ENCODE data around the gene ZSWIM9.
A peak's percentile ranks its signal among the peaks of the same experiment; 100 is the strongest.

GRCh38 chr19:48194041-48194843 is 23.8 kb downstream of the ZSWIM9 start:
- TF ChIP-seq EZH2phosphoT487 (IDR thresholded peaks at IDR 0.05; ENCODE audit: low read depth) (no peak), CTCF (IDR thresholded peaks at IDR 0.05; ENCODE audit: low read depth, low read length) (peak; percentile 44)
